Activated CD4-positive, alpha-beta T cell treated with anti-CD3 and anti-CD28 coated beads for 1 hour (primary cell): ENCODE results near the gene TP53I13.
A peak's percentile ranks its signal among the peaks of the same experiment; 100 is the strongest.

Source experiments
- DNase-seq: peaks from one replicate; pipeline ENCODE4 v3.0.0-alpha.2; 2020

The TP53I13 gene

DNA sequence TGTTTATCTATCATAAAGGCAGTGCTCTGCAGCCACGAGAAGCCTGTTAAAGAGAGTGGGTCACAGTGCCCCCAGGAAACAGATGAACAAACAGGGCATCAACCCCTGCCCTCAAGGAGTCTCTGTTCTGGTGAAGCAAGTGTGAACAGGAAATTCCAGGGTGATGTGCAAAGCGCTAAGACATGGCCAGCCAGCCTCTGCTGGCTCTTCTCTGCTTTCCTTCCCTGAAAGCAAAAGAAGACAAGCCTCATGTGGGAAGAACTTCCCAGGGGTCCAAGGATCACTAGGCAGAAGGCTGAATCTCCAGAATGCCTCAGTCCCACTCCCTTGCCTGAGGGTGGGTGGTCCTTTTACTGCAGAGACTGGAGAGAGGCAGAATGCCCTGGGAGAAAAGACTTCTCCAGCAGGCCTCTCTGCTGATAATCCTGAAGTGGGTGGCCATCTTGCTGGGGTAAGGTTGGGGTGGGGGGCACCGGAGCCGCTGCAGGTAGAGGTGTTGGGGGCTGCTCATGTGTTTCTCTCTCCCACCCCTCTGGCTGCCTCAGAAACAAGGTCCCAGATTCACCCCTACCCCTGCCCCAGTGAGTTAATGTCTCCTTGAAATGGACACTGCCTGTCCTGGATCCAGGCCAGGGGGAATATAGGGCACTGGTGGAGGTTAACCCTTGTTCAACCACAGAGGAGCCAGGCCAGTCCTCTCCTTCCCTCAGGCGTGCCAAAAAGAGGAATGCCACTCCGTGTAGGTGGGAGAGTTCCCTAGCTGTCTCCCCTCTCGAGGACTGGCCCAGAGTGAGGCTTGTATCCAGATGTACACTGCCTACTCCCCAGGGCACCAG, 26.8 kb downstream of the TP53I13 start:
- DNase-seq: no peak

- DNase-seq: no peak
These were observed 27.7 kb downstream of the TP53I13 start for GRCh38 chr17:29595943-29596774.

GRCh38 chr17:29596811-29597210, 28.3 kb downstream of the TP53I13 start:
- no peak for DNase-seq

DNA sequence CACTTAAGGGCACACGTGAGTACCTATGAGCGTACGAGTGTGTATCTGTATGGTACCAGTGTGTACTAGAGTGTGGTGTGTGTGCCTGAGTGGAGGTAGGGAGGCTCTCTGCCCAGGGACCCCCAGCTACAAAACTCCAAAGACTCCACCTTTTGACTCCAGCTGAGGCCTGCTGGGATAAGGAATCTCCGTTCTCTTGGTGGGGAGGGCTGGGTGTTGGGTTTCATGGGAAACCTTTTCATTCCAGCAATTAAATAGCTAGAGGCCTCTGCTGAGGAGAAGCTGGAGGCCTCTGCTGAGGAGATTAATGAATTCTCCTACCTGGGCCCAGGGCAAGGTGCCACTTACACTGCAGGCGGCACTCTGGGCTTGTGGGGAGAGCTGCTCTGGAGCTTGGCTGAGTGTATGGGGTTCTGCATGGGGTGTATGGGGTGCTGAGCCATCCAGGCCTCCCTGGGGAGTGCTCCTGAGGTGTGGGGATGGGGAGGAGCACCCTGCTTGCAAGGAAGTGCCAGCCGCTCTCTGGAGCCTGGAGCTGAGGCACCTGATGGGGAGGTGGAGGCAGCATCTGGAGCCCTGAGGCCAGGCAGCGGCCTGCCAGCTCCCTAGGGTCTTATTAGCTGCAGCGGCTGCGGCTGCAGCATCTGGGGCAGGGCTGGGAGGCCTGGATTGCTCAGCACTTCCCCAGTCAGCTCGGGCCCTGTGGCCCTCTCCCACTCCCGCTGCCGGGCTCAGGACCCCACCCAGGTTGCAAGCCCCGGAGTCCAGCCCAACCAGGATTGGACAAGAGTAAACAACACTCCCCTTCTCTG, 29.1 kb downstream of the TP53I13 start:
- no peak for DNase-seq

- no peak for DNase-seq
These were observed 34.7 kb downstream of the TP53I13 start for GRCh38 chr17:29603109-29603674.

GRCh38 chr17:29607557-29608195, 39.2 kb downstream of the TP53I13 start:
- DNase-seq: no peak

DNA sequence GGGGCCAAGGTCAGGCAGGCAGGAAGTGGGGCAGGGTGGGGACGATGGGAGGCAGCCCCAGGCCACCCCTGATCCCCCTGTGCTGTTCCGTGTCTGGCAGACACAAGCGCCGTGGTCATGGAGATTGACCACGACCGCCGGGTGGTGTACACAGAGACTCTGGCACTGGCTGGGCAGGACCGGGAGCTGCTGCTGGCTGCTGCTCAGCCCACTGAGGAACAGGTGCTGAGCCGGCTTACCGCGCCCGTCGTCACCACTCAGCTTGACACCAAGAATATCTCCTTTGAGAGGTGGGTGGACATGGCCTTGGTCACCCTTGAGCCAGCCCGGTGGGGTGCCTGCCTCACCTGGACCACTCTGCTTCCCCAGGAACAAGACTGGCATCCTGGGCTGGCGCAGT, 40.5 kb downstream of the TP53I13 start:
- DNase-seq: no peak

DNA sequence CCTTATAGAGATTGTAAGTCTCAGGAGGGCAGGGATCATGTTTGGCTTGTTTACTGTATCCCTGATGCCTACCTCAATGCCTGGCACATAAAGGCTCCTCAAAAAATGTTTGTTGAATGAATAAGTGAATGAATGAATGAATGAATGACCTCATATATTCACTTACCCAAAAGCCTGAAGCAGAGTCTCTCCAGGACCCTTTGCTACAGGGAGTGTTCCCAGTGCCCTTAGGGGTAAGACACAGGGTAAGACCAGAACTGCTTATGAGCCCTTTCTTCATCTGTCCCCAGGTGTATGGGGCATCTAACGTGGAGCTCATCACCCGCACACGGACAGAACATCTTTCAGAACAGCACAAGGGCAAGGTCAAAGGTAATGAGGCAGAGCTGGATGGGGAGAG, 41.9 kb downstream of the TP53I13 start:
- DNase-seq: no peak

GRCh38 chr17:29611351-29612093, 43.0 kb downstream of the TP53I13 start:
- DNase-seq: no peak

GRCh38 chr17:29612094-29612403, 43.5 kb downstream of the TP53I13 start:
- DNase-seq: no peak

GRCh38 chr17:29612404-29613280, 44.1 kb downstream of the TP53I13 start:
- DNase-seq: no peak

GRCh38 chr17:29613352-29613837, 44.9 kb downstream of the TP53I13 start:
- peak; percentile 83 for DNase-seq

GRCh38 chr17:29613856-29614255, 45.4 kb downstream of the TP53I13 start:
- no peak for DNase-seq

DNA sequence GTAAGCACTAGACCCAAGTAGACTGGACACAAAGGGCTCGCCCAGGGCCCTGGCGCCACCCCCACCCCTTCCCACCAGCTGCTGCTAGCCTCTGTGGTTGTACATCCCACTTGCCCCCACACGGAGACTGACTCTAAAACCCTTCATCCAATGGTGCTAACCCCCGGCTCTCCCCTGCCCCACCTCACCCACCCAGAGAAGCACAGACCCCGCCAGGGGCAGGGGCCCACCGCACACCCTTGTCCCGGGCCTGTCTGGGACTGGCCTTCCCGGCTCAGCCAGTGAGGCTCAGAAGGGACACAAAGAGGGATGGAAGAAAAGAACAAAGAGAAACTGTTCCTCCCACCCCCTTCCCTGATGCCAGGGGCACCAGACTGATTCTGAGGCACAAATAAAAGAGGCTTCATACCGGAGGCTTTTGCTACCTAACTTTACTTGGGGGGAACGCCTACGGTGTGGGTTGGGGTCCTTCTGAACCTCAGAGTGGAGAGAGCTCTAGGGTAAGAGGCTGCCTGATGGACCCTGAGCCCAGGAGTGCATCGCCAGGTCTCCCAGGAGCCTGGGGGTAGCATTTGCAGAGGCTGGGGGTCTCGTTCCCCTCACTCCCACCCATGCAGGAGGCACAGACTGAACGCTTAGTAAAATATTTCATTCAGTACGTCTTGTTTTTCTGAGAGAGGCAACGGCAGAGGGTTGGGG, 46.0 kb downstream of the TP53I13 start:
- DNase-seq: no peak

GRCh38 chr17:29615048-29615385, 46.5 kb downstream of the TP53I13 start:
- peak; percentile 40 for DNase-seq

DNA sequence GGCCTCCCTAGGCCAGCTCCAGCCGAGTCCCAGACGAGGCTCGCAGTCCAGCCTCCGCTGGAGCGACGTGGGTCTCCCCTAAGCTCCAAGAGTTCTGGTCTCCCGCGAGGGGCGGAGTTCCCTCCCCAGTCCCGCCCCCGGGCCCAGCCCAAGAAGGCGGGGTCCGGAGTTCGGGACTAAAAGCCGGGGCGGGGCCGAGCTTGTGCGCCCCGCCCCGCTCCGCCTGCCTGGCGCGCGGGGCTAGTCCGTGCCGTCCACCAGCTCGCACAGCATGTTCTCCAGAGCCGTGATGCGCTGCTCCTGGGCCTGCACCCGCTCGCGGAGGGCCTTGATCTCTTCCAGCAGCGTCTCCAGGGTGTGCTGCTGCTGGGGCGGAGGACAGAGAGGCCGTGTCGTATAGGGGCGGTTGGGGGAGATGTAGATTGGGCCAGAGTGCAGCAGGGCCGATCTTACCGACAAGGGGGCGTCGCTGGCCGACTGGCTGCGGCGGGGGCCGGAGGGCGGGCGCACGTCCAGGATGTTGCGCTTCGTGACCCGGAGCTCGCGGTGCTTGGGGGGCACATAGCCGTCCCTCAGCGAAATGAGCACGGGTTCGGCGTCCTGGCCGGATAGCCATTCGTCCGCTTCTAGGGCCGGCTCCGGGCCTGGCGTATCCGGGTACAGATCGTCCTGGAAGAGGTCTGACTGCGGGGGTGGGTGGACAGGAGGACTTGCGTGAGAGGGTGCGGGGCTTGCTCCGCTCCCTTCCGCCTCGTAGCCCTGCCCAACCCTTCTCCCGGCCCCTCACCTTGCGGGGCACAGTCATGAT, 47.2 kb downstream of the TP53I13 start:
- DNase-seq: peak; percentile 75

GRCh38 chr17:29616300-29617048, 48.0 kb downstream of the TP53I13 start:
- no peak for DNase-seq

DNA sequence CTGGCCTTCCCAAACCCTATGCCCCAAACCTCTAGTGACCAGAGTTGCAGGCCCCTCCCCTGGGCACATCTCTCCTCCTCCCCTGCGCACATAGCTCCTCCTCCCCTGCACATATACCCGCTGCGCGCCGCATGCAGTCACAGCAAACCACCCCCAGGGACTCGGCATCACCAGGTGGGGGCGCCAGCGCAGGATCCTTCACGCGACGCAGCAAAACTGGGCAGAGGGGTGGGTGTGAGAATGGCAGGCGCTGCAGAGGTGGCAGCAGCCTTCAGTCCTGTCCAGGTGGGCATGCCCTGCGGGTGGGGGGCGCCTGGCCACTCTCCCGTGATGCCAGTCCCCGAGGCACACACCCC, 48.6 kb downstream of the TP53I13 start:
- peak; percentile 80 for DNase-seq
